ENCODE data around the gene MB. TPM values are rescaled to one million over a fixed set of nuclear protein-coding genes. Genes with fewer than 3 reads are reported as not detected.

Gene MB
- total RNA-seq, 4 donors from 2014 or later = 1.0 to 12.9 (median 2.5) TPM; not detected in 1

DNA sequence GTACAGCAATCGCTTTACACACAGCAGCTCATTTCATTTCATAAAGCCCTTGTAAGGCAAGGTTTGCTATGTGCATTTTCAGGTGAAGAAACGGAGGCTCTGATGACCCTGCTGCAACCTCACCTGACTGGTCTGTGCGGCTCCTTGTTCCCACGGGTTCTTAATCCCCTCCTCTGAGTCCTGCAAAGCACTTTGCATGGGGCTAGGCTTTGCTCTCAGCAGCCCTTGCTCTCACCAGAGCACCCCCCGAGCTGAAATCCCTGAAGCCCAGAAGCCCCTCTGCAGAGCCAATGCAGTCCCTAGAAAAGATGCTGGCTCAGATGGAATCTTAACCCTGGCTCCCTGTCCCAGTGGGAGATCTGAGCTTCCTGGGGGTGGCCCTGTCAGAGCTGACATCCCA lies 20.1 kb upstream of the MB start:
- no peak overlapping the region for H3K4me3 ChIP-seq
- no peaks in the 10 kb centered on the region for H3K9me3 ChIP-seq
- no peak for ATAC-seq
- 72 to 80% methylated on average over 1 to 3 of the region's 5 CpGs for WGBS, 2 donors (ENCODE audit: low coverage in 1 of 2)
- H3K27me3 ChIP-seq = no peaks in the 10 kb centered on the region
- H3K27ac ChIP-seq = peak overlapping the region in 3 of 4 donors; percentile 83 to 88 (median 87)
- H3K4me1 ChIP-seq = peaks cover 4 to 34% (median 22%) of the 10 kb centered on the region in 3 donors
- no peak for TF ChIP-seq CTCF (IDR thresholded peaks at IDR 0.05)
- no peak for TF ChIP-seq EP300 (IDR thresholded peaks at IDR 0.05)
- no peak for TF ChIP-seq POLR2AphosphoS5 (IDR thresholded peaks at IDR 0.05)
- no peak for TF ChIP-seq POLR2A (IDR thresholded peaks at IDR 0.05)
- no peaks in the 10 kb centered on the region for H3K36me3 ChIP-seq

DNA sequence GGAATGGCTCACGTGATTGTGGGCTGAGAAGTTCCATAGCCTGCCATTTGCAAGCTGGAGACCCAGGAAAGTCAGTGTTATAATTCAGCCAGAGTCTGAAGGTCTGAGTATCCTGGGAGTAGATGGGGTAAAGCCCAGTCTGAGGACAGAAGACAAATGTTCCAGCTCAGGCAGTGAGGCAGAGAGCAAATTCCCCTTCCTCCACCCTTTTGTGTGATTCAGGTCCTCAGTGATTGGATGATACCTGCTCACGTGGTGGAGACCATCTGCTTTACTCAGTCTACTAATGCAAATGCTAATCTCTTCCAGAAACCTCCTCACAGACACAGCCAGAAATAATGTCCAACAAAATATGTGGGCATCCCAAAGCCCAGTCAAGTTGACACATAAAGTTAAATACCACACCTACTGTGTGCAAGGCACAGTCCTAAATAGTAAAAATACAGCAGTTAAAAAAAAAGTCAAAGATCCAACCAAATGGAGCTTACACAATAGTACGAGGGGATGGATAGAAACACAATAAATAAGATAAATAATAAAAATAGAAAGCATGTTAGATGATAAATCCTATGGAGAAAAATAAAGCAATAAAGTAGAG lies 17.9 kb upstream of the MB start:
- TF ChIP-seq EP300 (IDR thresholded peaks at IDR 0.05) (no peak), CTCF (IDR thresholded peaks at IDR 0.05) (no peak), POLR2AphosphoS5 (IDR thresholded peaks at IDR 0.05) (no peak), POLR2A (IDR thresholded peaks at IDR 0.05) (no peak)
- 80 to 91% methylated on average over 1 to 3 of the region's 3 CpGs for WGBS, 2 donors (ENCODE audit: low coverage in 1 of 2)
- no peaks in the 10 kb centered on the region for H3K36me3 ChIP-seq
- no peaks in the 10 kb centered on the region for H3K27me3 ChIP-seq
- H3K4me3 ChIP-seq = no peak overlapping the region
- ATAC-seq = no peak
- no peaks in the 10 kb centered on the region for H3K9me3 ChIP-seq
- no peak overlapping the region for H3K27ac ChIP-seq
- H3K4me1 ChIP-seq = peaks cover 4 to 36% (median 22%) of the 10 kb centered on the region in 3 donors

GRCh38 chr22:35634015-35634414 lies 16.9 kb upstream of the MB start:
- peaks cover 4 to 40% (median 31%) of the 10 kb centered on the region in 3 donors for H3K4me1 ChIP-seq
- no peak overlapping the region for H3K27ac ChIP-seq
- no peaks in the 10 kb centered on the region for H3K27me3 ChIP-seq
- no peak for ATAC-seq
- no peaks in the 10 kb centered on the region for H3K9me3 ChIP-seq
- TF ChIP-seq POLR2A (IDR thresholded peaks at IDR 0.05) = no peak
- TF ChIP-seq POLR2AphosphoS5 (IDR thresholded peaks at IDR 0.05) = no peak
- TF ChIP-seq EP300 (IDR thresholded peaks at IDR 0.05) = no peak
- TF ChIP-seq CTCF (IDR thresholded peaks at IDR 0.05) = no peak
- H3K36me3 ChIP-seq = no peaks in the 10 kb centered on the region
- no peak overlapping the region for H3K4me3 ChIP-seq
- WGBS, 2 donors (ENCODE audit: low coverage in 1 of 2) = 58 to 90% methylated on average over 2 of the region's 5 CpGs

DNA sequence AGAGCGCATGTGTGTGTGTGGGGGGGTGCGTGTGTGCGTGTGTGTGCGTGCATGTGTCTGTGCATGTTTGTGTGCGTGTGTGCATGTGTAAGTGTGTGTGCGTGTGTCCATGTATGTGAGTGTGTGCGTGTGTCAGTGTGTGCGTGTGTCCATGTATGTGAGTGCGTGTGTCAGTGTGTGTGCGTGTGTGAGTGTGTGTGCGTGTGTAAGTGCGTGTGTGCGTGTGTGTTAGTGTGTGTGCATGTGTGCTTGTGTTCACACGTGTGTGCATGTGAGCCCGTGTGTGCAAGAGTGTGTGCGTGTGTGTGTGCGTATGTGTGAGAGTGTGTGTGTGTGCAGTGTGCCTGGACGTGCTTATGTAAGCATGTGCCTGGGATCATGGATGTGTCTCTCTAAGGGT lies 16.4 kb upstream of the MB start:
- Histone ChIP-seq H3K27me3 (no peaks in the 10 kb centered on the region), H3K4me1 (peaks cover 4 to 40% (median 26%) of the 10 kb centered on the region in 3 donors), H3K27ac (no peak overlapping the region), H3K4me3 (no peak overlapping the region), H3K36me3 (no peaks in the 10 kb centered on the region), H3K9me3 (no peaks in the 10 kb centered on the region)
- TF ChIP-seq POLR2AphosphoS5 (IDR thresholded peaks at IDR 0.05) = no peak
- TF ChIP-seq CTCF (IDR thresholded peaks at IDR 0.05) = no peak
- no peak for TF ChIP-seq POLR2A (IDR thresholded peaks at IDR 0.05)
- WGBS, 2 donors (ENCODE audit: low coverage in 1 of 2) = 84 to 85% methylated on average over 17 of the region's 18 CpGs
- no peak for ATAC-seq

GRCh38 chr22:35632935-35633334 lies 15.8 kb upstream of the MB start:
- TF ChIP-seq EP300 (IDR thresholded peaks at IDR 0.05) (no peak), POLR2AphosphoS5 (IDR thresholded peaks at IDR 0.05) (no peak), CTCF (IDR thresholded peaks at IDR 0.05) (no peak), POLR2A (IDR thresholded peaks at IDR 0.05) (no peak)
- no peaks in the 10 kb centered on the region for H3K36me3 ChIP-seq
- no peaks in the 10 kb centered on the region for H3K9me3 ChIP-seq
- 72 to 87% methylated on average over 2 to 3 of the region's 3 CpGs for WGBS, 2 donors (ENCODE audit: low coverage in 1 of 2)
- H3K27me3 ChIP-seq = no peaks in the 10 kb centered on the region
- peaks cover 4 to 40% (median 20%) of the 10 kb centered on the region in 3 donors for H3K4me1 ChIP-seq
- ATAC-seq = no peak
- no peak overlapping the region for H3K4me3 ChIP-seq
- H3K27ac ChIP-seq = no peak overlapping the region
